H1 (cell line): ENCODE measurements around the gene KANSL1L. TPM values are rescaled to one million over a fixed set of nuclear protein-coding genes. Genes with fewer than 3 reads are reported as not detected.

Experiments
- CTCF ChIA-PET: fragments of 300-600 bp; sonication (Branson Sonifier 250); formaldehyde crosslinking; loops from one replicate; lab custom pipeline; 2021; ENCODE audit not compliant: partially characterized antibody; lab: Charles Lee
- POLR2A ChIA-PET: fragments of 300-600 bp; sonication (Branson Sonifier 250); formaldehyde crosslinking; loops from one replicate; lab custom pipeline; 2021; ENCODE audit warnings: inconsistent platforms; ENCODE audit not compliant: partially characterized antibody; lab: Charles Lee
- DNase-seq, 2 experiments: peaks; one replicate each; pipeline versions ENCODE4 v3.0.0 to v3.0.0-alpha.2; 2010 to 2022; ENCODE audit warnings: low spot score in 2 of 2, low read depth in 1 of 2, mixed read lengths in 1 of 2
- FAIRE-seq: peaks from 2 replicates; lab custom pipeline; 2011; peaks lifted over from hg19 to GRCh38; lab: Jason Lieb, UNC
- H2AFZ ChIP-seq: 2 replicates; pipeline ENCODE4 v1.8.1; 2012; ENCODE audit warnings: low read length, inconsistent platforms
- H2AK5ac ChIP-seq: 2 replicates; pipeline ENCODE4 v1.6.1; 2013; ENCODE audit warnings: low read depth, low read length
- H2BK120ac ChIP-seq: replicated peaks from 2 replicates; pipeline ENCODE3; 2013; ENCODE audit warnings: low read depth, low read length, inconsistent platforms
- H2BK12ac ChIP-seq: 2 replicates; pipeline ENCODE4 v1.6.1; 2013; ENCODE audit warnings: low read depth, low read length
- H2BK15ac ChIP-seq: 2 replicates; pipeline ENCODE4 v1.6.1; 2013; ENCODE audit warnings: low read length
- H2BK20ac ChIP-seq: 2 replicates; pipeline ENCODE4 v1.6.1; 2013; ENCODE audit warnings: low read length
- H2BK5ac ChIP-seq: 2 replicates; pipeline ENCODE4 v1.6.1; 2013; ENCODE audit warnings: low read depth, low read length
- H3K14ac ChIP-seq: 2 replicates; pipeline ENCODE4 v1.6.1; 2013; ENCODE audit warnings: inconsistent platforms; ENCODE audit not compliant: insufficient read length
- H3K18ac ChIP-seq: 2 replicates; pipeline ENCODE4 v1.6.1; 2013; ENCODE audit warnings: low read length; ENCODE audit errors: extremely low read depth
- H3K23ac ChIP-seq: 2 replicates; pipeline ENCODE4 v1.6.1; 2013; ENCODE audit warnings: inconsistent platforms; ENCODE audit not compliant: insufficient read length
- H3K23me2 ChIP-seq: 2 replicates; pipeline ENCODE4 v1.6.1; 2013; ENCODE audit warnings: low read depth, low read length
- H3K27ac ChIP-seq: 2 replicates; pipeline ENCODE4 v1.6.1; 2011; ENCODE audit warnings: low read depth, low read length, inconsistent platforms
- H3K27me3 ChIP-seq, 4 experiments: replicated peaks in 1 of 4; 1 replicate in 1 of 4; 2 replicates in 3 of 4; pipeline versions ENCODE4 v1.6.1 to v1.8.1; 2011 to 2013; ENCODE audit warnings: low read length in 3 of 4, mild to moderate bottlenecking in 3 of 4, inconsistent platforms in 2 of 4, mixed read lengths in 2 of 4, moderate library complexity in 1 of 4; ENCODE audit not compliant: control insufficient read depth in 3 of 4, insufficient read depth in 3 of 4; ENCODE audit errors: extremely low read depth in 1 of 4
- H3K36me3 ChIP-seq, 4 experiments: 2 replicates each; pipeline versions ENCODE4 v1.6.1 to v1.8.1; 2011 to 2013; ENCODE audit warnings: mild to moderate bottlenecking in 4 of 4, low read length in 3 of 4, moderate library complexity in 2 of 4, control low read depth in 1 of 4, inconsistent platforms in 1 of 4; ENCODE audit not compliant: insufficient read depth in 4 of 4, control insufficient read depth in 2 of 4
- H3K4ac ChIP-seq: replicated peaks from 2 replicates; pipeline ENCODE3; 2013; ENCODE audit warnings: low read length, low read depth, mixed read lengths, inconsistent platforms; ENCODE audit not compliant: insufficient read length
- H3K4me1 ChIP-seq, 4 experiments: replicated peaks in 1 of 4; 1 replicate in 1 of 4; 2 replicates in 3 of 4; pipeline versions ENCODE4 v1.6.1 to v1.8.1; 2011 to 2013; ENCODE audit warnings: low read length in 3 of 4, inconsistent platforms in 2 of 4, mixed read lengths in 1 of 4; ENCODE audit not compliant: insufficient read depth in 4 of 4, control insufficient read depth in 3 of 4
- H3K4me2 ChIP-seq, 2 experiments: 2 replicates each; pipeline versions ENCODE4 v1.6.1 to v1.8.1; 2011 to 2013; ENCODE audit warnings: low read depth in 2 of 2, low read length in 2 of 2, control low read depth in 1 of 2, inconsistent platforms in 1 of 2, mild to moderate bottlenecking in 1 of 2; ENCODE audit not compliant: insufficient read depth in 1 of 2
- H3K4me3 ChIP-seq, 4 experiments: fragments of 200-600, 300-600 bp in 1 of 4; sonication (generic), shearing (Covaris generic), sonication (Bioruptor Twin) in 1 of 4; 2 replicates each; pipeline versions ENCODE4 v1.5.1 to v1.8.1; 2011 to 2016; ENCODE audit warnings: low read length in 4 of 4, low read depth in 3 of 4, control low read depth in 2 of 4, inconsistent platforms in 2 of 4, mild to moderate bottlenecking in 2 of 4, mixed read lengths in 1 of 4, moderate library complexity in 1 of 4; ENCODE audit not compliant: insufficient read depth in 2 of 4; ENCODE audit errors: extremely low read depth in 1 of 4
- H3K56ac ChIP-seq: replicated peaks from 2 replicates; pipeline ENCODE3; 2013; ENCODE audit warnings: low read depth, mild to moderate bottlenecking, mixed read lengths, low read length, inconsistent platforms; ENCODE audit not compliant: insufficient read length
- H3K79me1 ChIP-seq: 2 replicates; pipeline ENCODE4 v1.6.1; 2013; ENCODE audit warnings: low read depth, low read length, control low read depth
- H3K79me2 ChIP-seq, 2 experiments: 2 replicates each; pipeline versions ENCODE4 v1.6.1 to v1.8.1; 2012 to 2013; ENCODE audit warnings: low read length in 2 of 2, mild to moderate bottlenecking in 2 of 2, inconsistent platforms in 1 of 2; ENCODE audit not compliant: insufficient read depth in 2 of 2, control insufficient read depth in 1 of 2
- H3K9ac ChIP-seq, 4 experiments: replicated peaks in 1 of 4; 1 replicate in 1 of 4; 2 replicates in 3 of 4; pipeline versions ENCODE4 v1.6.1 to v1.8.1; 2011 to 2013; ENCODE audit warnings: low read depth in 3 of 4, low read length in 3 of 4, control low read depth in 2 of 4, mild to moderate bottlenecking in 2 of 4, moderate library complexity in 2 of 4, inconsistent platforms in 1 of 4; ENCODE audit errors: extremely low read depth in 1 of 4
- H3K9me3 ChIP-seq, 2 experiments: 2 replicates each; pipeline versions ENCODE4 v1.6.1 to v1.8.1; 2012 to 2013; ENCODE audit warnings: mild to moderate bottlenecking in 2 of 2, moderate library complexity in 2 of 2, control low read depth in 1 of 2, inconsistent platforms in 1 of 2, low read depth in 1 of 2, low read length in 1 of 2, mixed read lengths in 1 of 2; ENCODE audit not compliant: insufficient read depth in 2 of 2
- H4K20me1 ChIP-seq, 2 experiments: replicated peaks in 1 of 2; 2 replicates each; pipeline versions ENCODE3 to v1.8.1; 2011 to 2013; ENCODE audit warnings: inconsistent platforms in 2 of 2, low read length in 2 of 2, mild to moderate bottlenecking in 1 of 2; ENCODE audit not compliant: insufficient read depth in 2 of 2, control insufficient read depth in 1 of 2
- H4K5ac ChIP-seq: 2 replicates; pipeline ENCODE4 v1.6.1; 2013; ENCODE audit warnings: low read length, low read depth, mixed read lengths, inconsistent platforms; ENCODE audit not compliant: insufficient read length
- H4K8ac ChIP-seq: 2 replicates; pipeline ENCODE4 v1.8.0; 2013; ENCODE audit warnings: mild to moderate bottlenecking, moderate library complexity, low read length, inconsistent platforms; ENCODE audit not compliant: insufficient read depth; ENCODE audit errors: extremely low read depth
- H4K91ac ChIP-seq: replicated peaks from 2 replicates; pipeline ENCODE3; 2013; ENCODE audit warnings: low read length, mixed read lengths, inconsistent platforms; ENCODE audit not compliant: insufficient read length
- HDAC6 ChIP-seq: IDR thresholded peaks from one replicate; pipeline ENCODE4 v1.7.1; 2012; ENCODE audit warnings: low read depth, mild to moderate bottlenecking, inconsistent platforms, low read length, moderate library complexity
- PHF8 ChIP-seq: fragments of 200-600 bp; sonication (generic); conservative IDR thresholded peaks from 2 replicates; pipeline ENCODE4 v1.7.1; 2012; ENCODE audit warnings: low read depth, mild to moderate bottlenecking, inconsistent platforms, low read length, moderate library complexity
- WGBS, 2 experiments: shearing (Covaris generic) in 1 of 2; methylation state at CpG; one replicate each; pipeline versions ENCODE4 v1.1.6 to v1.1.7; 2013 to 2015; ENCODE audit warnings: low lambda C conversion rate in 2 of 2, mixed read lengths in 2 of 2, inconsistent platforms in 1 of 2, low coverage in 1 of 2, missing lambda C conversion rate in 1 of 2; ENCODE audit not compliant: insufficient replicate concordance in 2 of 2, insufficient coverage in 1 of 2, insufficient read length in 1 of 2; ENCODE audit errors: extremely low coverage in 1 of 2, missing lambda C conversion rate in 1 of 2; 5-methylcytosine and 5-hydroxymethylcytosine counted together
- polyA plus RNA-seq, 7 experiments: library from polyadenylated mRNA; depleted of rRNA in 3 of 7; stranded (reverse) in 5 of 7; unstranded in 2 of 7; fragments of >200 nt in 5 of 7; fragments of 200-250 nt in 2 of 7; gene quantifications; 1 replicate in 5 of 7; 2 replicates in 1 of 7; 4 replicates in 1 of 7; pipeline versions ENCODE4 v1.2.1 to v1.2.3, GENCODE V29; 2011 to 2013; ENCODE audit warnings: missing spikeins in 2 of 7, mixed read lengths in 2 of 7
- total RNA-seq: library from RNA; stranded (reverse); fragmentation: NEBNext Ultra II Directional; extraction: Animal tissue kit (Norgen Biotek cat#: 25700); gene quantifications from 2 replicates; pipeline ENCODE4 v1.2.1, GENCODE V29; 2021

KANSL1L gene
- total and polyA plus RNA-seq, 2 of the 8 experiments (the other 6 are each of a cell fraction or from before 2014, with no cell fraction given) = 5.4 to 17.2 TPM

DNA sequence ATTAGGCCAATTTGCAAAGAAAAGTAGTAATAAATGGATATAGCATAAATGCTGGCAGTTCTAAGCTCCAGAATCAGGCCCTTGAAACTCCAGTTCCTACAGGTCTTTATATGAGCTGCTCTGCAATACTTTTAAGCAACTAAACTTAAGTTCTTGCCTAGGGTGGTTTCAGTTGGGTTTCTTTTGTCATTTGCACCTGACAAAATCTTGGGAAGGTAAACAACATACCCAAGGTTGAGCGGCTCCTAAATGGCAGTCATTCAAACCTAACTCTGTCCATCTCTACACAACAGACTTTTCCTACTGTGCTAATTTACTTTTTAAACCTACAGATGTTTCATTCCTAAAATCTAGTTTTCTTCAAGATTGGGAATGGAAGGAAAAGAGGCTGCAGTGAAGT lies 9.3 kb upstream of the KANSL1L start:
- Histone ChIP-seq H3K79me1 (no peaks in the 10 kb centered on the region), H2AK5ac (no peak overlapping the region), H4K5ac (no peak overlapping the region), H3K23me2 (no peaks in the 10 kb centered on the region), H3K23ac (no peak overlapping the region), H3K14ac (no peak overlapping the region), H2AFZ (no peak overlapping the region), H3K18ac (no peak overlapping the region; the same call in 1 of the 2 replicates), H3K9me3 (no peaks in the 10 kb centered on the region), H3K27ac (no peak overlapping the region), H2BK15ac (no peak overlapping the region), H2BK12ac (no peak overlapping the region), H3K4me1 (peaks cover 0 to 12% (median 10%) of the 10 kb centered on the region in 4 experiments; a peak in 6 of 7 replicates), H3K79me2 (no peaks in the 10 kb centered on the region), H3K4me2 (no peak overlapping the region), H3K4me3 (no peak overlapping the region), H4K8ac (no peak overlapping the region), H2BK20ac (0 out of 2 replicates have a peak overlapping the region, but pooled peaks have one; percentile 57), H3K56ac (no peak overlapping the region), H2BK120ac (no peak overlapping the region), H3K9ac (no peak overlapping the region), H4K20me1 (no peaks in the 10 kb centered on the region), H3K4ac (no peak overlapping the region), H3K27me3 (no peaks in the 10 kb centered on the region), H3K36me3 (no peaks in the 10 kb centered on the region; a peak in 1 of 8 replicates), H4K91ac (no peak overlapping the region), H2BK5ac (no peak overlapping the region)
- TF ChIP-seq HDAC6 (no peak), PHF8 (no peak)
- WGBS, 2 experiments = 79% methylated on average over 1 of the region's 1 CpG; no CpG with 5 or more reads in 1 of the 2 experiments
- POLR2A ChIA-PET = interaction anchor here (3.0 kb wide), 1 partner anchor 9 kb away, joined by 11 read pairs; the partner anchor contains the start of gene KANSL1L
- FAIRE-seq (no peak), DNase-seq (no peak)
- CTCF ChIA-PET = interaction anchor here (0.9 kb wide), 1 partner anchor 63 kb away, joined by 3 read pairs; no protein-coding TSS in a partner anchor
